Activated T-helper 1 cell treated with Interleukin-2 at 50 U/mL for 16 hours (primary cell): ENCODE measurements around the gene SDK1.
"Not testable (repeated sequence)": the region's sequence is repeated elsewhere in the genome, so short reads cannot be mapped to it uniquely, and the experiment has no call there.

Source experiments
- DNase-seq: peaks from one replicate; pipeline ENCODE4 v3.0.0-alpha.2; 2020; ENCODE audit warnings: low read depth

SDK1 gene

GRCh38 chr7:4245866-4246470 lies 944.9 kb downstream of the SDK1 start:
- no peak for DNase-seq

- DNase-seq, result no peak
Observed at GRCh38 chr7:4246536-4246935, 945.5 kb downstream of the SDK1 start.

DNA sequence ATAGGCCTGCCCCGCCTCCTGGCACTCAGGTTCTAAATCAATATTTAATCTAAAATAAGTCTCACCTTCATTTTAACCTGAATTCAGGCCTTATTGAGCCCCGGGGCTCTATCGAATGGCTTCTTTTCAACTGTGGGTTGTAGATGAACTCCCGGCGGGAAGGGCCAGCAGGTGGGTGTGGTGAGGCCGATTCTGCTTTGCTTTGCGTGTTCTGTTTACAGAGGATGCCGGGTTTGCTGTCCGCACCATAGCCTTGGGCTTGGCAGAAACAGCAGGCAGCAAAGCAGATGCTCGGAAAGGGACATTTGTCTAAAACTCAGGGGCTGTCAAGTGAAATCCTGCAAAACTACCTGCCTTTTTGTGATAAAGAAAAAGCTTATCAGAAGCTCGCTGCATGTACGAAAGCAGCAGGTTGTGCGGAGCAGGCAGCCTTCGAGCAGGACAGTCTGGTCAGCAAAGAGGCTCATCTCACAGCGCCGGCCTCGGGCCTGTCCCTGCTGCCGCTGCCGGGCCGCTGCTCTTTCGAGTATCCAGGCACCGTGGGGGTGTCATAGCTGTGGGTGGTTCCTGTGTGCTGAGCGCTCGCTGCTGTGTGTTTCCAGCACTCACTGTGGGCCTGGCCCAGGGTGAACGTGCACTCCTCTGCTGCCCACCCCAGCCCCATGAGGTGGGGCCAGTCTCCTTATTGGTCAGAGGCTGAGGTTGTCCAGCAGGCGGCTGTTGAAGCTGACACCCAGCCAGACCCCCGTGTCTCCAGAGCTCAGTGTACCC lies 946.2 kb downstream of the SDK1 start:
- DNase-seq, result no peak

DNA sequence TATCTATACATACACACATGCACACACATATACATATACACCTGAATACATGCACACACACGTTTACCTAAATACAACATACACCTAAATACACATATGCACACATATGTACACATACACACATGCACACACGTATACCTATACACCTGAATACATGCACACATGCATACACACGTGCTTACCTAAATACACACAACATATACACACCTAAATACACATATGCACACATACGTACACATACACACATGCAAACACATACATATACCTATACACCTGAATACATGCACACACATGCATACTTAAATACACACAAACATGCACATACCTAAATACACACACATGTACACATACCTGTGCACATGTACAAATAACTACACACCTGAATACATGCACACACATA lies 947.2 kb downstream of the SDK1 start:
- DNase-seq, result no peak

GRCh38 chr7:4249241-4249640 lies 948.2 kb downstream of the SDK1 start:
- DNase-seq, result no peak

DNA sequence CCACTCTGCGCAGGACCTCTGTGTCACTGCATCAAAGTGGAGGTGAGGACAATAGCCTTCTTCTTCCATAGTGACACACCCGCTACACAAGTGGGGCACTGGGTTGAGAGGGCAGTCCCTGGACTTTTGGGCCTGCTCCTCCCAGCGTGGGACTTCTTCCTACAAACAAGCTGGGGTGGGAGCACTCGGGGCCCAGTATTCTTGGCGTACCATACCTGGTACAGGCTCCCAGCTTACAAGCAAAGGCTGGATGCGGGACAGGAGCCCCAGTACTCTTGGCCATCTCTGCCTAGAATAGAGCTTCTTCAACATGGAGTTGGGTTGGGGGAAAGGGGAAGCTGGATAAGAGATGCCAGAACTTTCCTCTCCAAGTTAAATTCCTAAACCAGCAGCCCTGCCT lies 954.3 kb downstream of the SDK1 start:
- no peak for DNase-seq

GRCh38 chr7:4256286-4256685 lies 955.2 kb downstream of the SDK1 start:
- DNase-seq, result no peak

GRCh38 chr7:4257146-4258111 lies 956.4 kb downstream of the SDK1 start:
- no peak for DNase-seq

GRCh38 chr7:4260116-4260515 lies 959.1 kb downstream of the SDK1 start:
- not testable (repeated sequence) for DNase-seq

- DNase-seq, result no peak
Observed at GRCh38 chr7:4260867-4261600, 960.0 kb downstream of the SDK1 start.

- no peak for DNase-seq
Observed at GRCh38 chr7:4261601-4261960, 960.5 kb downstream of the SDK1 start.

GRCh38 chr7:4264206-4264605 lies 963.2 kb downstream of the SDK1 start:
- not testable (repeated sequence) for DNase-seq

DNA sequence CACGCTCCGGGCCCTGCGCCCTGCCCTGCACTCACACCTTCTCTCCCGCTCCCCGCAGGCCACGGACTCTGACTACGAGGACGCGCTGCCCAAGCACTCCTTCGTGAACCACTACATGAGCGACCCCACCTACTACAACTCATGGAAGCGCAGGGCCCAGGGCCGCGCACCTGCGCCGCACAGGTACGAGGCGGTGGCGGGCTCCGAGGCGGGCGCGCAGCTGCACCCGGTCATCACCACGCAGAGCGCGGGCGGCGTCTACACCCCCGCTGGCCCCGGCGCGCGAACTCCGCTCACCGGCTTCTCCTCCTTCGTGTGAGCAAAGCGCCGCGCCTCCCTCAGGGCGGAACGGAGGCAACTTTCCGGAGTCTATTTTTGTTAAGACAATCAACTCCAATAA lies 964.0 kb downstream of the SDK1 start:
- DNase-seq, result no peak

GRCh38 chr7:4265676-4266075 lies 964.6 kb downstream of the SDK1 start:
- DNase-seq, result no peak

GRCh38 chr7:4266270-4267040 lies 965.4 kb downstream of the SDK1 start:
- DNase-seq, result no peak

GRCh38 chr7:4267341-4268039 lies 966.4 kb downstream of the SDK1 start:
- no peak for DNase-seq

DNA sequence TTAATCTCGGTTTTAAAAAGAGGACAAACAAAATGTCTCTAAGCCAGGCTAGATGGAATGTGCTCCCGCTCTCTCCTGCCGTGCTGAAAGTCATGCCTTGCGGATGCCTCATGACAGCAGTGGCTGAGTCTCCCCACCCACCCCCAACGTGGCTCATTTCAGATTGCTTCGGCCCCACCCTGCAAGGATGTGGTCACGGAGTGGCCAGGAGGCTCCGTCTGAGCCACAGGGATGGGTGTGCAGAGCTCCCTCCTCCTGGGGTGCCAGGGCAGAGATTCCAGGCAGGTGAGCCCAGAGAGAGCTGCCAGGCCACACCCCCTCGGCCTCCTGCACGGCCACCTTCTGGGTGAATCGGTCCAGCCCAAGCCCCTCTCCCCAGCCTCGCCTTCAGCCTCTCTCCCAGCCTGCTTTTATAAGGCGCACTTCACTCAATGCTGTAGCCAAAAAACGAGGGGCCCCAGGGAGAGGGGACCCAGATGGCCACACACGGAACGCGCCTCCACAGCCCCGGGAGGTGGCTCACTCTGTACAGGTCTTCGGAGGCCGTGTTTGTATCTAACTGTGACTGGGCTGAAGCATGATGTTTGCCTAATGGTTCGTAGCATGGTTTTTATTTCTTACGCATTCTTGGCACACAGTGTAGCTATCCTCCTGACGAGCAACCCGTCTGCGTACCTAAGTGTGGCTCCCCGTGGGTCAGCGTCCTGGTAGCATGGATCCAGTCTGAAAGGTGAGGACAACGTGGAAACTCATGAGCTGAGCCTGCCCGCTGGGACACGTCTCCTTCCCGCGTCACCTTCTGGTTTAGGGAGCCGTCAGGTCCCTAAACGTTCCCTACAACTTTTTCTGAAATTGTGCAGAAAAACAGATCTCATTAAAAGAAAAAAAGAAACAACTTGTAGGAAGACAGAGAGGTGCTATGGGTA lies 967.3 kb downstream of the SDK1 start:
- DNase-seq, result no peak

DNA sequence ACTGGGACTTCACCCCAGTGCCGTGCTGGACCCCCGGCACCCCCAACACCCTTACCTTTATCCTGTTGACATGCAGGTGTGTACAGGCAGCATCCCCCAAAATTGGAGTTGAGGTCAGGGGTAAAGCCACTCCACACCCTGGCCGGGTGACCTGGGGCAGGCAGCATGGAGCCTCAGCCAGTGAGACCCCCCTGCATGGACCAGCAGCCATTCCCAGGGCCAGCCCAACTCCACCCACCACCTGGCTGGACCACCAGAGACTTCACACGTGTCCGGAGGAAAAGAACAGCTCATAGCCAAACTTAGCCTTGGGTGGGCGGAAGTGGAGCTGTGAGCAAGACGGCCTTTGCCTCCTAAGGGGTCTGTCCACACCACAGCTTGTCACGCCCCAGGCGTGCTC lies 968.0 kb downstream of the SDK1 start:
- no peak for DNase-seq

DNA sequence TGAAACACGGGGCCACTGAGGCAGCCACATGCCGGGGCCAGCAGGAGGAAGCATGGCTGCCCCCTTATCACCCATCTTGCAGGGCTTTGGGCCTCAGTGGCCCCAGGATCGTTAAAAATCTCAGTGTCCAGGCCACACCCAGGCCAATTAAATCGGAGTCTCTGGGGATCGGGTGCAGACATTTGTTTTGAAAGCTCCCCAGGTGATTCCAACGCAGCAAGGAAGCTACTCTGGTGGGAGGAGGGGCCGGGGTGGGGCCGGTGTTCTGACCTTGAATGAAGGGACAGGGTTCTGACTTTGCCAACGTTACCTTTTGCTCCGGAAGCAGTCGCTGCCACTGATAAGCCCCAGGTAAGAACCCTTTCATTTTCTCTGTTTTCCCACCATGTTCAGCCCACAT lies 968.7 kb downstream of the SDK1 start:
- DNase-seq, result no peak

DNA sequence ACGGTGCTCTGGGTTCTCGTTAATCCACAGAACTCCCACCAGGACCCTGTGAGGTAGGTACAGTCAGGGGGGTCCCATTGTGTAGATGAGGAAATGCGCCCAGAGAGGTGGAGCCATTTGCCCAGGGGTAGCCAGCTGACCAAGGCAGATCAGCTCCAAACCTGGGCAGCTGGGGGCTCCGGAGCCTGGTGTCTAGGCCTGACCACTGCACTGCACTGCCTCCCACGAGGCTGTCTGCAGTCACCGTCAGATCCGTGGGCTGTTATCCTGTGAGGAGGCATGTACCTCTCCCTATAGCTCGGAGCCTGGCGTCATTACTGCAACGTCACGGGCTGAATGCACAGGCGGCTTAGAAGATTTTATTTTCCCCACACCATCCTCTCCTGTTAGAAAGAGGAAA lies 969.2 kb downstream of the SDK1 start:
- DNase-seq, result no peak
